ENCODE measurements around the gene TRIM71.
A peak's percentile ranks its signal among the peaks of the same experiment; 100 is the strongest.

TRIM71 gene

DNA sequence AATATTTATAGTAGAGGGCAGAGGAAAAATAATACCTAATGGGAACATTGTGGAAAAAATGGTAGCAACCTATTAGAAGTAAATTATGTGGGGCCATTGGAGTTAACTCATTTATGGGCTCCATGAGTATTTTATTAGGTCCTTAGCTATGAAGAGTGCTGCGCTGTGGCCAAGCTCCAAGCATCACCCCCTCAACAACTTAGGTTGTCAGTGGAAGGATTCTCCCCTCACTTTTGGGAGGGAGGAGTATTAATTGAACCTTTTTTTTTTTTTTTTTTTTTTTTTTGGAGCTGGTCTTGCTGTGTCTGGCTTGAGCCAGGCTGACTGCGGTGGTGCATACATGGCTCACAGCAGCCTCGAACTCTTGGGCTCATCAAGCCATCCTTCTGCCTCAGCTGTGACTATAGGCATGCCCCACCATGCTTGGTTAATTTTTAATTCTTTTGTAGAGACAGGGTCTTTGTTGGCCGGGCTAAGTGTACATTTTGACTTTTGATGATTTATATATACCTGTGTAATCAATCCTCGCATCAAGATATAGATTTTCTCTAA is 45.2 kb downstream of the TRIM71 start:
- TF ChIP-seq, protein P1, sequence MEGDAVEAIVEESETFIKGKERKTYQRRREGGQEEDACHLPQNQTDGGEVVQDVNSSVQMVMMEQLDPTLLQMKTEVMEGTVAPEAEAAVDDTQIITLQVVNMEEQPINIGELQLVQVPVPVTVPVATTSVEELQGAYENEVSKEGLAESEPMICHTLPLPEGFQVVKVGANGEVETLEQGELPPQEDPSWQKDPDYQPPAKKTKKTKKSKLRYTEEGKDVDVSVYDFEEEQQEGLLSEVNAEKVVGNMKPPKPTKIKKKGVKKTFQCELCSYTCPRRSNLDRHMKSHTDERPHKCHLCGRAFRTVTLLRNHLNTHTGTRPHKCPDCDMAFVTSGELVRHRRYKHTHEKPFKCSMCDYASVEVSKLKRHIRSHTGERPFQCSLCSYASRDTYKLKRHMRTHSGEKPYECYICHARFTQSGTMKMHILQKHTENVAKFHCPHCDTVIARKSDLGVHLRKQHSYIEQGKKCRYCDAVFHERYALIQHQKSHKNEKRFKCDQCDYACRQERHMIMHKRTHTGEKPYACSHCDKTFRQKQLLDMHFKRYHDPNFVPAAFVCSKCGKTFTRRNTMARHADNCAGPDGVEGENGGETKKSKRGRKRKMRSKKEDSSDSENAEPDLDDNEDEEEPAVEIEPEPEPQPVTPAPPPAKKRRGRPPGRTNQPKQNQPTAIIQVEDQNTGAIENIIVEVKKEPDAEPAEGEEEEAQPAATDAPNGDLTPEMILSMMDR (IDR thresholded peaks at IDR 0.05; ENCODE audit: low read depth, low read length), result no peak
- DNase-seq (ENCODE audit: low read depth in 2 of 2), result no peak
- no peak overlapping the region for H3K4me3 ChIP-seq (replicated peaks in 1 of 2; ENCODE audit: low read depth in 2 of 2, low read length in 2 of 2)

DNA sequence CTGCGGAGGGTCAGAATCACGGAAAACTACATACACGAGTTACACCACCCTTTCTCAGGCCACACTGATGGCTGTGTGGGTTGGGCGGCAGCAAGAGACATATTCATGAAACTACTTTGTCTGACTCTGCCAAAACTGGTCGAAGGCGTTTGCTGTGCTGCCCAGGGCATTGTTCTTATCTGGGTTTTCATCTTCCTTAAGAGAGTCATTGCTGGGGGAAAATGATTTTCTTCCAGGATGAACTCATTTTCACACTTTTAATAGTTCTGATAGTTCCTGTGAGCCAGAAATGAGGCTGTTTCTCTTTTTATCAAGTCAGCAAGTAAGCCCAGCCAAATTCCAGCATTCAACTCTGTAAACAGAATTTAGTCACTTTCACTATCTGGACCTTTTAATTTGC is 47.6 kb downstream of the TRIM71 start:
- DNase-seq (ENCODE audit: low read depth in 2 of 2), result peak in 1 of 2 donors; percentile 48
- no peak overlapping the region for H3K4me3 ChIP-seq (replicated peaks in 1 of 2; ENCODE audit: low read depth in 2 of 2, low read length in 2 of 2)
- TF ChIP-seq, protein P1 (IDR thresholded peaks at IDR 0.05; ENCODE audit: low read depth, low read length), result no peak

DNA sequence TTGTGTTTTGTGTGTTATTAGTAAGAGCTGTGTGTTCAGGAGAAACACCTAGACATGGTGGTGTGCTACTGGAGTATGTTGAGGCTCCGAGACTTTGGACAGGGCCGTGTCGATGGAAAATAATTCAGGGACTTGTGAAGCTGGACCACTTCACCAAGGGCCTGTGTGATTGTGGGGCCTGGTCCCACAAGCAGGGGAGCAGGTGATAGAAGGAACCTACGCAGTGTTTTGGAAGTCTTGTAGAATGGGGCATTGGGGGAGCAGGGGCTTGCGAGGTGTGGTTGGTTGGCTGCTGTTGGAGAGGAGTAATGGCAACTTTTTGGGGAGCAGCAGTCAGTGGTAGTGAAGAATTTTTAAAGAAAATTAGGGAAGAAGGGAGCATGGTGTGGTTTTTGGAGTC is 48.7 kb downstream of the TRIM71 start:
- no peak overlapping the region for H3K4me3 ChIP-seq (replicated peaks in 1 of 2; ENCODE audit: low read depth in 2 of 2, low read length in 2 of 2)
- DNase-seq (ENCODE audit: low read depth in 2 of 2), result no peak
- TF ChIP-seq, protein P1 (IDR thresholded peaks at IDR 0.05; ENCODE audit: low read depth, low read length), result no peak

DNA sequence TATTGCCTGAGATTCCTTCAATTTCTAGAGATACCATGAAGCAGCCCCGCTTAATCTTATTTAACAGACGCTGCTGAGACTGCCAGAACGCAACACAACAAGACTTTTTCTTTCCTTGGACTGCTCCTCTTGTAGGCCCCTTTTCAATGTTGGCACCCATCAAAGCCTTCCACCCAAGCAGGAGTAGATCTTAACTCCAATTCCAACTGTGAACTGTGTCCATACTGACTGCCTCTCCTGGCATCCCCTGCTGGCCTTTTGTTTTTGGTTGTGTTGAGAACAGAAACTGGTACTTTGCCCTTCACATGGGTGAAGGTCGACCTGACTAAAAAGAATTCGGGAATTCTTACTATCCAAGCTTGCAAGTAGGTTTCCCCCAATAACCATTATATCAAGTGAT is 50.2 kb downstream of the TRIM71 start:
- TF ChIP-seq, protein P1 (IDR thresholded peaks at IDR 0.05; ENCODE audit: low read depth, low read length), result no peak
- H3K4me3 ChIP-seq (replicated peaks in 1 of 2; ENCODE audit: low read depth in 2 of 2, low read length in 2 of 2), result no peak overlapping the region
- no peak for DNase-seq (ENCODE audit: low read depth in 2 of 2)

- TF ChIP-seq, protein P1 (IDR thresholded peaks at IDR 0.05; ENCODE audit: low read depth, low read length), result no peak
- no peak for DNase-seq (ENCODE audit: low read depth in 2 of 2)
- H3K4me3 ChIP-seq (replicated peaks in 1 of 2; ENCODE audit: low read depth in 2 of 2, low read length in 2 of 2), result no peak overlapping the region
Measured at GRCh38 chr3:32868719-32869512, 51.1 kb downstream of the TRIM71 start.

GRCh38 chr3:32869513-32870047 is 51.8 kb downstream of the TRIM71 start:
- DNase-seq (ENCODE audit: low read depth in 2 of 2), result no peak
- H3K4me3 ChIP-seq (replicated peaks in 1 of 2; ENCODE audit: low read depth in 2 of 2, low read length in 2 of 2), result no peak overlapping the region
- TF ChIP-seq, protein P1 (IDR thresholded peaks at IDR 0.05; ENCODE audit: low read depth, low read length), result no peak

All from cardiac fibroblast (primary cell).